SK-N-SH treated with all-trans-retinoic acid at 6 μM for 48 hours (cell line): Measurements from ENCODE around the gene TRNT1.

Experiments used
- ATAC-seq: fragments of 200-7000 bp; cut with Tn5 transposase; 3 replicates; pipeline ENCODE4 v1.9.1; 2020; ENCODE audit warnings: mild to moderate bottlenecking, moderate library complexity
- ARNTL ChIP-seq: fragments of 450-650 bp; formaldehyde crosslinking; IDR thresholded peaks from 2 replicates; pipeline ENCODE4 v1.5.0; 2020; ENCODE audit warnings: low read depth, mild to moderate bottlenecking, moderate library complexity, borderline replicate concordance
- BACH2 ChIP-seq: fragments of 250-450 bp; sonication (Bioruptor Pico); IDR thresholded peaks from 2 replicates; pipeline ENCODE4 v1.9.0; 2021; ENCODE audit warnings: mild to moderate bottlenecking, borderline replicate concordance
- CREB5 ChIP-seq: fragments of 250-450 bp; sonication (Bioruptor Pico); IDR thresholded peaks from 2 replicates; pipeline ENCODE4 v1.5.1; 2020; ENCODE audit warnings: low read depth, mild to moderate bottlenecking, moderate library complexity
- CSDC2 ChIP-seq: fragments of 250-450 bp; sonication (Bioruptor Pico); IDR thresholded peaks from 2 replicates; pipeline ENCODE4 v1.5.0; 2020; ENCODE audit warnings: mild to moderate bottlenecking, moderate library complexity
- CSRNP3 ChIP-seq: fragments of 250-450 bp; sonication (Bioruptor Pico); IDR thresholded peaks from 2 replicates; pipeline ENCODE4 v1.5.1; 2021; ENCODE audit warnings: mild to moderate bottlenecking, moderate library complexity
- ESRRG ChIP-seq: fragments of 250-450 bp; sonication (Bioruptor Pico); IDR thresholded peaks from 2 replicates; pipeline ENCODE4 v1.6.1; 2021; ENCODE audit warnings: mild to moderate bottlenecking
- GLIS3 ChIP-seq: fragments of 250-450 bp; sonication (Bioruptor Pico); IDR thresholded peaks from 2 replicates; pipeline ENCODE4 v1.5.0; 2020; ENCODE audit warnings: mild to moderate bottlenecking, moderate library complexity
- ISL1 ChIP-seq: fragments of 250-450 bp; sonication (Bioruptor Pico); IDR thresholded peaks from 2 replicates; pipeline ENCODE4 v2.1.2; 2022; ENCODE audit warnings: mild to moderate bottlenecking, moderate library complexity
- OSR1 ChIP-seq: fragments of 250-450 bp; sonication (Bioruptor Pico); IDR thresholded peaks from 2 replicates; pipeline ENCODE4 v1.8.0; 2022; ENCODE audit warnings: moderate library complexity, mild to moderate bottlenecking, inconsistent platforms
- PATZ1 ChIP-seq: fragments of 250-450 bp; sonication (Bioruptor Pico); IDR thresholded peaks from 2 replicates; pipeline ENCODE4 v1.8.0; 2020; ENCODE audit warnings: mild to moderate bottlenecking, moderate library complexity, borderline replicate concordance
- POU6F1 ChIP-seq: fragments of 250-450 bp; sonication (Bioruptor Pico); IDR thresholded peaks from 2 replicates; pipeline ENCODE4 v1.8.0; 2021; ENCODE audit warnings: low read depth, mild to moderate bottlenecking, moderate library complexity, borderline replicate concordance
- PPARA ChIP-seq: fragments of 250-450 bp; sonication (Bioruptor Pico); IDR thresholded peaks from 2 replicates; pipeline ENCODE4 v1.5.0; 2020; ENCODE audit warnings: mild to moderate bottlenecking, borderline replicate concordance
- RARB ChIP-seq: fragments of 250-450 bp; sonication (Bioruptor Pico); IDR thresholded peaks from 2 replicates; pipeline ENCODE4 v1.8.0; 2021; ENCODE audit warnings: mild to moderate bottlenecking, moderate library complexity
- SNAI2 ChIP-seq: fragments of 250-450 bp; sonication (Bioruptor Pico); IDR thresholded peaks from 2 replicates; pipeline ENCODE4 v1.5.0; 2020; ENCODE audit warnings: mild to moderate bottlenecking, moderate library complexity
- TCF4 ChIP-seq: fragments of 250-450 bp; sonication (Bioruptor Pico); IDR thresholded peaks from 2 replicates; pipeline ENCODE4 v1.8.0; 2021; ENCODE audit warnings: mild to moderate bottlenecking, moderate library complexity, borderline replicate concordance
- TOX ChIP-seq: fragments of 250-450 bp; sonication (Bioruptor Pico); IDR thresholded peaks from 2 replicates; pipeline ENCODE4 v1.8.0; 2021; ENCODE audit warnings: mild to moderate bottlenecking, moderate library complexity, borderline replicate concordance
- TSHZ2 ChIP-seq: fragments of 250-450 bp; sonication (Bioruptor Pico); IDR thresholded peaks from 2 replicates; pipeline ENCODE4 v1.5.0; 2020; ENCODE audit warnings: mild to moderate bottlenecking, moderate library complexity
- ZC3H10 ChIP-seq: fragments of 250-450 bp; sonication (Bioruptor Pico); IDR thresholded peaks from 2 replicates; pipeline ENCODE4 v1.5.1; 2021; ENCODE audit warnings: mild to moderate bottlenecking, moderate library complexity
- ZFP30 ChIP-seq: fragments of 450-650 bp; formaldehyde crosslinking; IDR thresholded peaks from 2 replicates; pipeline ENCODE4 v1.5.0; 2022; ENCODE audit warnings: mild to moderate bottlenecking, moderate library complexity
- ZNF565 ChIP-seq: fragments of 450-650 bp; formaldehyde crosslinking; conservative IDR thresholded peaks from 2 replicates; pipeline ENCODE4 v1.5.0; 2020; ENCODE audit warnings: low read depth, mild to moderate bottlenecking, moderate library complexity
- ZNF70 ChIP-seq: fragments of 450-650 bp; formaldehyde crosslinking; IDR thresholded peaks from 2 replicates; pipeline ENCODE4 v1.5.0; 2020; ENCODE audit warnings: mild to moderate bottlenecking, moderate library complexity
- ZNF8 ChIP-seq: fragments of 450-650 bp; formaldehyde crosslinking; IDR thresholded peaks from 2 replicates; pipeline ENCODE4 v1.5.0; 2020; ENCODE audit warnings: mild to moderate bottlenecking, moderate library complexity

TRNT1 gene

GRCh38 chr3:3087716-3088465 is 38.8 kb upstream of the TRNT1 start:
- TF ChIP-seq GLIS3 (no peak), ESRRG (CRISPR knock-in tag) (no peak), ZFP30 (CRISPR knock-in tag) (no peak)
- no peak for ATAC-seq

- no peak for ATAC-seq
- TF ChIP-seq OSR1 (CRISPR knock-in tag) (no peak), TSHZ2 (CRISPR knock-in tag) (no peak), ARNTL (no peak), POU6F1 (CRISPR knock-in tag) (no peak), ZNF565 (CRISPR knock-in tag) (no peak), GLIS3 (no peak), ESRRG (CRISPR knock-in tag) (no peak), PPARA (no peak), RARB (CRISPR knock-in tag) (no peak), ZC3H10 (CRISPR knock-in tag) (no peak), CREB5 (no peak), TCF4 (CRISPR knock-in tag) (no peak), PATZ1 (CRISPR knock-in tag) (no peak), SNAI2 (CRISPR knock-in tag) (no peak), ZNF8 (CRISPR knock-in tag) (no peak), TOX (no peak), BACH2 (no peak), CSRNP3 (no peak), ZNF70 (CRISPR knock-in tag) (no peak), ISL1 (CRISPR knock-in tag) (no peak)
These were observed 37.7 kb upstream of the TRNT1 start for GRCh38 chr3:3089017-3089416.

- ATAC-seq: no peak
- no peak for TF ChIP-seq SNAI2 (CRISPR knock-in tag)
- TF ChIP-seq CSDC2 (CRISPR knock-in tag): no peak
- no peak for TF ChIP-seq PPARA
- no peak for TF ChIP-seq ZC3H10 (CRISPR knock-in tag)
- no peak for TF ChIP-seq ZFP30 (CRISPR knock-in tag)
- no peak for TF ChIP-seq ZNF8 (CRISPR knock-in tag)
- no peak for TF ChIP-seq GLIS3
- TF ChIP-seq ZNF565 (CRISPR knock-in tag): no peak
- TF ChIP-seq TOX: no peak
- no peak for TF ChIP-seq POU6F1 (CRISPR knock-in tag)
- TF ChIP-seq PATZ1 (CRISPR knock-in tag): no peak
- TF ChIP-seq ARNTL: no peak
- TF ChIP-seq CREB5: no peak
These were observed 28.8 kb upstream of the TRNT1 start for GRCh38 chr3:3097958-3098357.
